Activated CD4-positive, alpha-beta T cell treated with anti-CD3 and anti-CD28 coated beads, Interleukin-2, amount 50 U/mL, for 1 hour (primary cell): ENCODE results near the gene B3GALT6.
"Not testable (repeated sequence)": the region's sequence is repeated elsewhere in the genome, so short reads cannot be mapped to it uniquely, and the experiment has no call there.

Experiments used
- DNase-seq: peaks from one replicate; pipeline ENCODE4 v3.0.0-alpha.2; 2020

Gene B3GALT6

DNA sequence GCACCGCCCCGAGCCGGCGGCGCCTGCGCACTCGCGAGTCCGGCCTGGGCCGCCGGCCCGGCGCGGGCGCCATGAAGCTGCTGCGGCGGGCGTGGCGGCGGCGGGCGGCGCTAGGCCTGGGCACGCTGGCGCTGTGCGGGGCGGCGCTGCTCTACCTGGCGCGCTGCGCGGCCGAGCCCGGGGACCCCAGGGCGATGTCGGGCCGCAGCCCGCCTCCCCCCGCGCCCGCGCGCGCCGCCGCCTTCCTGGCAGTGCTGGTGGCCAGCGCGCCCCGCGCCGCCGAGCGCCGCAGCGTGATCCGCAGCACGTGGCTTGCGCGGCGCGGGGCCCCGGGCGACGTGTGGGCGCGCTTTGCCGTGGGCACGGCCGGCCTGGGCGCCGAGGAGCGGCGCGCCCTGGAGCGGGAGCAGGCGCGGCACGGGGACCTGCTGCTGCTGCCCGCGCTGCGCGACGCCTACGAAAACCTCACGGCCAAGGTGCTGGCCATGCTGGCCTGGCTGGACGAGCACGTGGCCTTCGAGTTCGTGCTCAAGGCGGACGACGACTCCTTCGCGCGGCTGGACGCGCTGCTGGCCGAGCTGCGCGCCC is at the start of gene B3GALT6:
Gene B3GALT6, plus strand, starts transcription at position 30 of the 588 bp plus-strand sequence. Its CDS starts 42 bp downstream, at position 72.
- DNase-seq: no peak

DNA sequence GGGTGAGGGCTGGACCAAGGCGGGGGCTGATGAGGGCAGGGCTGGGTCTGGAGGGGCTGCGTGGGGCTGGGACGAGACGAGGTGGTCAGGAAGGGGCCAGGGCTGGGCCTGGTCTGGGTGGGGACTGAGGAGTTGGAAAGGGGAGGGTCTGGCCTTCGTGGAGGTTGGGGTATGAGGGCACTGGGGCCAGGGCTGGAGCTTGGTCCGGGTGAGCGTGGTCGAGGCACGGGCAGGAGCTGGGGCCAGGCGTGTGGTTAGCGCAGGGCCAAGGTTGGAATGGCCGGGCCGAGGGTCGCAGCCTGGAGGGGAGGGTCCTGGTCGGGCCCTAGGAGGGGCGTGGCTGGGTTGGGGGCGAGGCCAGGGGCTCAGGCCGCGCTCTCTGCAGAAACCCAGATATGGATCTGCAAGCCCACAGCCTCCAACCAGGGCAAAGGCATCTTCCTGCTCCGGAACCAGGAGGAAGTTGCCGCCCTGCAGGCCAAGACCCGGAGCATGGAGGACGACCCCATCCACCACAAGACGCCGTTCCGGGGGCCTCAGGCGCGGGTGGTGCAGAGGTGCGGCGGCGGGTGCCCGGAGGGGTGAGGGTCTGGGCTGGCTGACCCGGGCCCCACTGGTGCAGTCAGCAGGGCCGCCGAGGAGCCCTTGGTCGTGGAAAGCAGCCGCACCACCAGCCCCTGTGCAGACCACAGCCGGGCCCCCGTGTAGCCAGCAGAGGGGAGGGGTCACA is 49.4 kb upstream of the B3GALT6 start:
- DNase-seq: no peak

DNA sequence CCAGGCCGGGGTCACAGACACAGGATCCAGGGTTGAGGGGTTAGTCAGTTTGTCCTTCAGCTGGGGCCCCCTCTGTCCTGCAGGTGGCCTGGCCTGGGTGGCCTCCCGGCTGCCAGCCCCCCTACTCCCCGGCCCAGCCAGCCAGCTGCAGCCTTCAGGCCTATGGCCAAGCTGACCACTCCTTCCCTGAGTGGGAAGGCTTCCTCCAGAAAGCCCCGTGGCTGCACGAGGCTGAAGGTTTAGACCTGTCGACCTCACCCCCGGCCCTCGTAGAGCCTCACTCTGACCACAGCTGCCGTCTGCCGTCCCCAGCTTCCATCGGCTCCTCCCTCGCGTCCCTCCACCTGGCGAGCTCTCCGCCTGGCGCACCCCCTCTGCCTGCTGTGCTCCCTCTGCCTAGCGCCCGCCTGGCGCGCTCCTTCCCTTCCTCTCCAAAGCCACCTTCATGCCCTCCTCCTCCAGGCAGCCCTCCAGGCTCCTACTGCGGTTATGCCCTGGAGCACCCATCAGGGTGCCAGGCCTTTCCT is 48.8 kb upstream of the B3GALT6 start:
- DNase-seq: no peak

DNA sequence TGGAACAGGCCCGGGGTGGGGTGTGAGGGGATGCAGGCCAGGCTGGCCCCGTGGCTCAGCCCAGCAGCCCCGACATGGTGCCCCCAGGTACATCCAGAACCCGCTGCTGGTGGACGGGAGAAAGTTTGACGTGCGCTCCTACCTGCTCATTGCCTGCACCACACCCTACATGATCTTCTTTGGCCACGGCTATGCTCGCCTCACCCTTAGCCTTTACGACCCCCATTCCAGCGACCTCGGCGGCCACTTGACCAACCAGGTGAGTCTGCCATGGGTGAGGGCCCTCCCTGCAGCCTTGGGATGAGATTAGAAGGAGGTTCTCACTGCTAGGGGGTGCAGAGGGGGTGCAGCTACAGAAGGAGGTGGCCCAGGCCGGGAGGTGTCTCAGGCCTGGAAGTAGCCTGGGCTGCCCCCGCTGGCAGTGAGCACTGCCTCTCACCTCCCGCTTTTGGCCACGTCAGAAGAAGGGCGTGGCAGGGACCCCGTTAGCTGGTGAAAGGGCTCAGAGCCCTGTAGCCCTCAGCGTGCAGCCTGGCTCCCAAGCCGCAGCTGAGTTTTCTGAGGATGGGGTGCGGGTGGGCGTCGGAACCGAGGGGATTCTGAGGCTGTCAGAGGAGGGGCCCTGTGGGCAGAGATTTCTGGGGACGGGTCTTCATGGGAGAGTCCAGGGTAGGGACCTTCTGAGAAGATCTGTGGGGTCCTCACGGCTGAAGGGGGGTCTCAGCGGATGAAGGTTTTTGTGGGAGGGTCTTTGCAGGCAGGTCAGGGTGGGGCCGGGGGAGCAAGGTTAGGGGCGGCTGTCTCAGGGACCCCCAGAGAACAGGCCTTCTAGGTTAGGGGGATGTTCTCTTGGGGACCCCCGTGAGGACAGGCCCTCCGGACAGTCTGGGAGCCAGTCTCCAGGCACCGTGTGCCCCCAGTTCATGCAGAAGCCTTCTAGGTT is 47.9 kb upstream of the B3GALT6 start:
- no peak for DNase-seq

DNA sequence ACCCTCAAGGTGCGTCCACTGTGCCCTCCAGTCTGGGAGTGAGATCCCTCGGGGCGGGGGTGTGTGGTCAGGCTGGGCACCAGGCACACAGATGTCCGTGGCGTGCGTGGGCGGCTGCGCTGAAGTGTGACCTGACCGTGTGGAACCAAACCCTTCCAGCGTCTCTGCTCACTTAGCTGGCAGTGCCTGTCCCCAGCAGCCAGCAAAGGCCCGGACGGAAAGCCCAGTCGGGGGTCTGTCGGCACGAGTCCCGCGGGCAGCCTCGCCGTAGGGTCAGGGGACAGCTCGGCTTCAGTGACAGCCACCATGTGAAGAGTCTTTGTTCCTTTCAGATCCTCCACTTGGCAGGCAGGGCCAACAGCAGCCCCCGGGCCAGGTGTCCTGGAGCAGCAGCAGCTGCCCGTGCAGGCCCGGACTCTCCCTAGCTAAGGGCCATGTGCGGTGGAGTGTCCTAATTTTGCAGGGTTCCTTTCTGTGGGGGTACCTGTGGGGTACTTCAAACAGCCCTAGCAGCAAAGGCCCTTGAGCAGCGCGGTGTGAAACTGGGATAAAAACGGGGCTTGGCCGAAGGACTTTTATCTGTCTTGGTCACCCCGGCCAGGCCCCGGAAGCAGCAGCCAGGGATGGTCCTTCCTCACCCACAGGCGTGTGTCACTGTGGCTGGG is 46.8 kb upstream of the B3GALT6 start:
- no peak for DNase-seq

DNA sequence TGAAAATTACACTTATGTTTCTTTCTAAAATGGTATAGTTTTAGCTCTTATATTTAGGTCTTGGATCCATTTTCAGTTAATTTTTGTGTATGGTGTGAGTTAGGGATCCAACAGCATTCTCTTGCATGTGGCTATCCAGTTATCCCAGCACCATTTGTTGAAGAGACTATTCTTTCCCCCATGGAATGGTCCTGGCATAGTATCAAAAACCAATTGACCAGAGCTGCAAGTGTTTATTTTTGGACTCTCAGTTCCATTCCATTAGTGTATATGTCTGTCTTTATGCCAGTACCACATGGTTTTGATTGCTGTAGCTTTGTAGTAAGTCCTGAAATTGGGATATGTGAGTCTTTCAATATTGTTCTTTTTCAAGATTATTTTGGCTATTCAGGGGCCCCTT is 44.1 kb upstream of the B3GALT6 start:
- no peak for DNase-seq

DNA sequence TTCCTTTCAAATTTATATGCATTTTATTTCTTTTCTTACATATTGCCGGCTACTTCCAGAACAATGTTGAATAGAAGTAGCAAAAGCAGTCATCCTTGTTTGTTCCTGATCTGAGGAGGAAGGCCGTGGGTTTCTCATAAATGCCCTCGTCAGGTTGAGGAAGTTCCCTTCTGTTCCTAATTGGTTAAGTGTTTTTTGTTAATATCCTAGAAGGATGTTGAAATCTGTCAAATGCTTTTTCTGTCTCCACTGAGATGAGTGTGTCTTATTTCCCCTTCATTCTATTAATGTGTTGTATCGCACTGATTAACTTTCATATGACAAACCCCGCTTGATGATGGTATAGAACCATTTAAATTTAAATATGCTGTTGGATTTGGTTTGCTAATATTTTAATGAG is 42.9 kb upstream of the B3GALT6 start:
- DNase-seq: no peak

DNA sequence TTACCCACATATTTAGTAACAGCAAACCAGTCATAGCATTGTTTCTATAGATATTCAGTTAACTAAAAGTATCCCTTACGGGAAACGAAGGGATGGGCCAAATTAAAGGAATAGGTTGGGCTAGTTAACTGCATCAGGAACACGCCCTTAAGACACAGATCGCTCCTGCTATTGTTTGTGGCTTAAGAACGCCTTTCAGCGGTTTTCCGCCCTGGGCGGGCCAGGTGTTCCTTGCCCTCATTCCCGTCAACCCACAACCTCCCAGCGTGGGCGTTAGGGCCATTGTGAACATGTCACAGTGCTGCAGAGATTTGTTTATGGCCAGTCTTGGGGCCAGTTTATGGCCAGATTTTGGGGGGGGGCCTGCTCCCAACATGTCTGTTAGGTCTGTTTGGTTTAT is 40.3 kb upstream of the B3GALT6 start:
- DNase-seq: no peak

DNA sequence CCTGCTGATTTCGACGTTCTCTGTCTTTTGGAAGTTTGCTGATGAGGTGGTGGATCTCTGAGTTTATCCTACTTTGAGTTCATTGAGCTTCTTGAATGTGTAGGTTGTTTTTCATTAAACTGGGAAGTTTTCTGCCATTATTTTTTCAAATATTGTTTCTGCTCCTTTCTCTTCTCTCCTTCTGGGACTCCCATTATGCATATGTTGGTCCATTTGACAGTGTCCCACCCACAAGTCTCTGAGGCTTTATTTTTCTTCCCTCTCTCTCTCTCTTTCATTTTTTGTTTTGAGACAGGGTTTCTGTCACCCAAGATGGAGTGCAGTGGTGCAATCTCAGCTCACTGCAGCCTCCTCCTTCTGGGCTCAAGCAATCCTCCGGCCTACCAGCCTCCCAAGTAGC is 37.3 kb upstream of the B3GALT6 start:
- DNase-seq: no peak

DNA sequence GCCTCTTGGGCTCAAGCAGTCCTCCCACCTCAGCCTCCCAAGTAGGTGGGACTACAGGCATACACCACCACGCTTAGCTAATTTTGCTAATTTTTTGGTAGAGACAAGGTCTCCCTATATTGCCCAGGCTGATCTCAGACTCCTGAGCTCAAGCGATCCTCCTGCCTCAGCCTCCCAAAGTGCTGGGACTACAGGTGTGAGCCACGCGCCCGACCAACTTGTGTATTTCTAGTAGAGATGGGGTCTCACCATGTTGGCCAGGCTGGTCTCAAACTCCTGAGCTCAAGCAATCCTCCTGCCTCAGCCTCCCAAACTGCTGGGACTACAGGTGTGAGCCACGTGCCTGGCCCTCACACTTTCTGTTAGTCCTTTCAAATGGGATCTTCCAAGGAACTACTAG is 36.3 kb upstream of the B3GALT6 start:
- not testable (repeated sequence) for DNase-seq

DNA sequence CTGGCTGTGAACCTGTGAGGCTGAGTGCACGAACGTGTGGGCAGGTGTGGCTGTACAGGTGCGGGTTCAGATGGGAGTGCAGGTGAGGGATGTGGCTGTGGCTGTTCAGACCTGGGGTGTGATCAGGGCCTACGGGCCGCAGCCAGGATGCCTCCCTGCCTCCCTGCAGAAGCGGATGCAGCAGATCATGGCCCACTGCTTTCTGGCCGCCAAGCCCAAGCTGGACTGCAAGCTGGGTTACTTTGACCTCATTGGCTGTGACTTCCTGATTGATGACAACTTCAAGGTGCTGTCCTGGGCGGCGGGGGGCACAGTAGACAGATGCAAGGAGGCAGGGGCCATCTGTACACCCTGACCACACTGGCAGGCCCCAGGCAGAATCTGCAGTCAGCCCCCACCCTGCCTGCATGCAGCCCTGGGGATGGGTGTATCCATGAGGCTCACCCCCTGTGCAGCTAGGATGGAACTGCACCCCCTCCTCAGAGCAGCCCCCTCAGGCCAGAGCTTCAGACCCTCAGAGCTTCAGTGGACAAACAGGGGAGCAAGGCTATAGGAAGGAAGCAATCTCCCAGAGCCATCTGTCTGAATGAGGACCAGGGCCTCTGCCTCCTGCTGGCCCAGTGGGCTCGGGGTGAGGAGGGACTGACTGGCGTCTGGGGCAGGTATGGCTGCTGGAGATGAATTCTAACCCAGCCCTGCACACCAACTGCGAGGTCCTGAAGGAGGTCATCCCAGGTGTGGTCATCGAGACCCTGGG is 35.4 kb upstream of the B3GALT6 start:
- DNase-seq: peak; percentile 0

DNA sequence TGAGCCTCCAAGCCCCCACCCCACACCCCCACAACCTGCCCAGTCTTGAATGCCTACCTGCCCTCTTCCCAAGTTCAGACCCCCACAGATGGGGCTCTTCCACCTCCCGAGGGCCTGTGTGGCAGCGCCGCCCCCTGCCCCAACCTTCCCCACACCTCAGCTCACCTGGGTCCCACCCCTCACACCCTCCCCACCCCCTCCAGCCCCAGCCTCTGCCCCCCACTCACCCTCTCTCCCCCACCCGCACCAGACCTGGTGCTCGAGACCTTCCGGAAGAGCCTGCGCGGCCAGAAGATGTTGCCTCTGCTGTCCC is 34.9 kb upstream of the B3GALT6 start:
- DNase-seq: no peak

DNA sequence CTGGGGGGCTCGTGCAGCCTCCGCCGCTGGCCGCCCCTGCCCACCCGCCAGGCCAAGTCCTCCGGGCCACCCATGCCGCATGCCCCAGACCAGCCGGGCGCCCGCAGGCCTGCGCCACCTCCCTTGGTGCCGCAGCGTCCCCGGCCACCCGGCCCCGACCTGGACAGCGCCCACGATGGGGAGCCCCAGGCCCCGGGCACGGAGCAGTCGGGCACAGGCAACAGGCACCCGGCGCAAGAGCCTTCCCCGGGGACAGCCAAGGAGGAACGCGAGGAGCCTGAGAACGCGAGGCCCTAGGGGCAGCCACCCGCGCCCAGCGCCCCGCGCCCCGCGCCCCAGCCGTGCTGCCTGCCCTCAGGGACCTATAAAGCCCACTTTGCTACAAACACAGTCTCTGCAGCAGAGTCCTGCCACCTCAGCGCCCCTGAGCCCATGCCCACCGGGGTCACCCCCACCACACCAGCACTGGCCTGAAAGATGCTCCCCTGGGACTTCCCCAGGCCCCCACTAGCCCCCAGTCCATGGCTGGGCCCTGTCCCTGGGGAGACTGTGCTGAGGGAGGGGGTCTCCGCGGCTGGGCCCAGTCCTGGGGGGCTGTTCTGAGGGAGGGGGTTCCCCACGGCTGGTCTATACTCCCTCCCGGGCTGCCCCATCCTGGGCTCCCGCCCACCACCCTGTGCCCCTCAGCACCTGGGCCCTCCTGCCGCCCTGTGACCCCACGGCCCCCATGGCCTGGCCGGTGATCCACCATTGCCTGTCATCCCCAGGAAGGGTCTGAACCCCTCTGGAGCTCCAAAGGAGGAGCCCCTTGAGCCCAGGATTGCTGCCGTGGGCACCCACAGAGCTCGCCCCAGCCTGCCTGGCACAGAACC is 34.2 kb upstream of the B3GALT6 start:
- DNase-seq: peak; percentile 1

DNA sequence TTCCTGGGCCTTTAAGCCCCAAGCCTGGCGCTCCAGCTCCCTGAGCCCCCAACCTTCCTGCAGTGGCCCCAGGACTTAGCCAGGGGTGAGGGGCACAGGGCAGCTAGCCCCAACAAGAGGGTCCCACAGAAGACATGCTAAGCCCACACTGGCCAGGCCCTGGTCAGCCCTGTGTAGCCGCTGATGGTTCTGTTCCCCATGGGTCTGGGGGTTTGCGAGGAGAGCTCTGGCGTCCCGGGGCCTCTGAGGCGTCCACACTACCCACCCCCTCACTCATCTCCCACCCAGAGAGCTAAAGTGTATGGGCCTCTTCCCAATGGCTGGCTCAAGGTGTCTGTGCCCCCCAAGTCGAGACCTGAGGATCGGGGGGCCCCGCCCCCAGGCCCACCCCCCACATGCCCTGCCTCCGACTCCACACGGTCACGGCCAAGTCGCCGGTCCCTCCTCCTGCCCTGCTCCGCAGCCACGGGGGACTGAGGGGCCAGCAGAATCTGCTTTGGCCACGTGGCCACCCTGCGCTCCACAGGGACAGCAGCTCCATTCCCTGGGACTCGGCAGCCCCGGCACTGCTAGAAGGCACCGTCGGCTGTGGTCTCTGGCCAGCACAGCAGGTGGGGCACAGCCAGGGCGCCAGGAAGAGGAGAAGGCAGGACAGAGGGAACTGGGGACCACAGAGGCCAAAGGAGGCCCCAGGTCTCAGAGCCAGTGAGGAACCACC is 33.5 kb upstream of the B3GALT6 start:
- peak; percentile 0 for DNase-seq

DNA sequence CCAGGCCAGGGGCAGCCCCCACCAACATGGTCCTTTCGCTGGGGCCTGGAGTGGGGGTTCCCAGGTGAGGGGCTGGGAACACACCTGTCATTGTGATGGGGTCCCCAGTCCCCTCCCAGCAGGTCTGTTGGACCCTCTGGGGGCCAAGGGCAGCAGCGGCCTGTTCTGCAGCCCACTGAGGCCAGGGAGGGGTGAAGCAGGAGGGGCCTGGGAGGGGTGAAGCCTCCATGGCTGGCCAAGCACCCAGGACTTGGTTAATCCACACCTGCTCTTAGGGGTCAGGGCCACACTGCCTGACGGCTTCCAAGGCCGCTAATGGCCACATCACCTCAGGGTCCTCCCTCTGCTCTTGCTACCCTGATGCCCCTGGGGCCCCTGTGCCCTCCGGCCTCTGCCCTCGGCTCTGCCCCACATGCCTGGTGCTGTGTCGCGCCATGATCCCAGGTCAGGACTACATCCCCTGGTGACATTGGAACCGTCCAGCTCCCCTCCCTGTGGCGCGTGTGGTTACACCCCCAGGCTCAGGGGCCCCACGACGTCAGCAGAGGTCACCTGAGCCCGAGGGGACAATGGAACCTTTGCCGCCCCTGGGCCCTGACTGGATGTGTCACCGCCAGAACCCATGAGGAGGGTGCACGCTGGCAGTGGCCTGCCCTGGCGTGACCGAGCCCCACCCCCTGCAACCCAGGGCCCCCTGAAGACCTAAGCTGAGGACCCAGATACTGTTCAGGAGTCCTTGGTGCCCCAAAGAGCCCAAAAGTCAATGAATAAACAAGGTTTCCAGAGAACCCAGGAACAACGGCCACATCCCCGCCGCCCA is 32.7 kb upstream of the B3GALT6 start:
- DNase-seq: no peak

DNA sequence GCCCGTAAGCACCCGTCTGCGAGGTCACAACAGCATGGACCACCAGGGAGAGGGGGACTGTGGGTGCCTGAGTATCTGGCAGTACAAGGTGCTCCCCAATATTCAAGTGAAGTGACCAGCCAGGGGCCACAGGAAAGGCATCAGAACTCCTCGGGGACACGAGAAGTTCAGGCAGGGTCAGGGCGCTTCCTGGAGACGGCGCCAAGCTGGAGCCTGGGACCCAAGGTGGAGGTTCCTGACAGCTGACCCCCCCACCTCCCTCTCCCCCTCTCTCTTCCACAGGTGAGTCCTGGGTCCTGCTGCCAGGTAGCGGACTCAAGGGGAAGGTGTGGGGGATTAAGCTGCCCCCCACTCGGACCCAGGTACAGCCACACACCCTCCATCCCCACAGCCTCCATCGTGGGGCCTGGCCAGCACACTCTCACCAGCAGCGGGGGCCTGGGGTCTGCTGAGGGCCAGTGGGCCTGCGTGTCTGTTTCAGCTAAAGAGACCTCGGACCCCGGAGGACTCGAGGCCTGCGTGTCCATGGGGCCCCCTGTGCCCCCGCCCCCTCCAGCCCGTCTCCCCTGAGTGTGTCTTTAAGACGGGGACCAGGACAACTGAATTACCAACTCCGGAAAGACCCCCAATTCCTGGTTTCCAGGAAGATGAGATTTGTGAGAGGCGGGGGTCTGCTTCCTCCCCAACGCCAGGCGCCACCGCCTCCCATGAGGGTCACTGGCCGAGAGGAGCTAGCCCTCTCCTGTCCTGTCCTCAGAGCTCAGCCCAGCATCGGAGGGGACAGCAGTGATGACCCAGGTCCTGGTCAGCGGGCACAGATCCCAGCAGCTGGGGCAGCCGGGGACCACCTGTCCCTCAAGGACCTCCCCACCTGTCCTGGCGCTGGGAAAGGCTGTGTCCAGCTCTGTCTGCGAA is 31.8 kb upstream of the B3GALT6 start:
- DNase-seq: peak; percentile 1

DNA sequence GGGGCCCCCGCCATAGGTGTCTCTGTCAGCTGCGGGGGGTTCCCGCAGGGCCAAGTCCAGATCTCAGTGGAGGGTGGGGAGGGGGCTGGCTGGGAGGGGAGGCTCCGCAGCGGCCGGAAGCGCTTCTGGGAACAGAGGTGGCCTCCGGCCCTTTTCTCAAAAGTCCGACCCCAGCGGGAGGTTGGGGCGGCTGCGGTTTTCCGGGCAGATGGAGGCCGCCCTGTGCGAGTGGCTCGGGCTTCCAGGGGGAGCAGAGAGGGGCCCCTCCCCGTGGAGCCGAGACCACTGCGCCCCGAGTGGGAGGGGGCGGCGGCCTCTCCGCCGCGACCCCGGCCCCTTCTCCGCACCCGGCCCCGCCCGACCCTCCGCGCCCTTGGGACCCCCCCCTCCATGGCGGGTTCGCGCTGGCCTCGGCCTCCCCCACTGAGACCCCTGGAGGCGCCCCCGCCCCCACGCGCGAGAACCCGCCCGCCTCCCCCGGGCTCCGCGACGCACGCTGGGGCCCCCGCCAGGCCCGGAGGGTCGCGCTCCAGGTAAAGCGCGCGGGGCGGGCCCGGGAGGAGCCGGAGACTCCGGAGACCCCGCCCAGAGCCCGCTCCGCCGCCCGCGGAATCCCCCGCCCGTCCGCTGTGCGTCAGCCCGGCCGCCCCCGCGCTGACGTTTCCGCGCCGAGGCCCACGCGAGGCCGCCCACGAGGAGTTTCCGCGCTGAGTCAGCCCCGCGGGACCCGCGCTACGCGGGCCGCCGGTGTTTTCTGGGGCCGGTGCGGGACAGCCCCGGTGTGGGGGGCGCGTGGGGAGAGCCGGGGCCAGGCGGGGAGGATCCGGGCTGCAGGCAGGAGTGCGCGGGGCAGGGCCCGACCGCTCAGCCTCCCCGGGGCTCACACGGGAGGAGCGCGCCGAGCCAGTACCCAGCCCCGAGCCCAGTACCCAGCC is 30.9 kb upstream of the B3GALT6 start:
- peak; percentile 88 for DNase-seq
